GM12878 (cell line): ENCODE results near the gene EVX1. TPM values are rescaled to one million over a fixed set of nuclear protein-coding genes. Genes with fewer than 3 reads are reported as not detected.

ENCODE experiments used
- ATAC-seq: fragments of 200-7000 bp; cut with Tn5 transposase; 3 replicates; pipeline ENCODE4 v1.9.1; 2020; ENCODE audit warnings: mild to moderate bottlenecking, moderate library complexity
- BruUV-seq: library from RNA; stranded (reverse); fragments of 400-500 nt; replicated peaks from 2 replicates; lab custom pipeline; 2021; lab: Mats Ljungman, UMichigan
- CTCF ChIA-PET: fragments of 300-600 bp; sonication (Branson Sonifier 250); formaldehyde crosslinking; extraction: SDS; loops from one replicate; lab custom pipeline; 2021; ENCODE audit warnings: inconsistent platforms; lab: Yijun Ruan, JAX
- POLR2A ChIA-PET: fragments of 350-600 bp; formaldehyde crosslinking; extraction: SDS; loops from one replicate; lab custom pipeline; 2021; ENCODE audit warnings: inconsistent platforms; lab: Charles Lee
- RAD21 ChIA-PET: fragments of 300-600 bp; sonication (Branson Sonifier 250); formaldehyde crosslinking; loops from one replicate; lab custom pipeline; 2023; ENCODE audit warnings: antibody characterized with exemption; ENCODE audit not compliant: unreplicated experiment; lab: Charles Lee
- SMC1A ChIA-PET: fragments of 300-600 bp; sonication (Branson Sonifier 250); formaldehyde crosslinking; loops from one replicate; lab custom pipeline; 2023; ENCODE audit not compliant: unreplicated experiment, uncharacterized antibody; lab: Charles Lee
- DNase-seq: peaks from one replicate; pipeline ENCODE4 v3.0.0-alpha.2; 2011; ENCODE audit warnings: low read depth, low spot score
- FAIRE-seq: peaks from 3 replicates; lab custom pipeline; 2011; peaks lifted over from hg19 to GRCh38; lab: Jason Lieb, UNC
- H2AFZ ChIP-seq: 2 replicates; pipeline ENCODE4 v1.6.0; 2011; ENCODE audit warnings: low read depth, low read length, control low read depth; ENCODE audit not compliant: control insufficient read depth
- H3K27ac ChIP-seq: 2 replicates; pipeline ENCODE4 v1.5.1; 2011; ENCODE audit warnings: control low read depth; ENCODE audit not compliant: control insufficient read depth, insufficient read depth
- H3K27me3 ChIP-seq, 2 experiments: replicated peaks in 1 of 2; 2 replicates each; pipeline versions ENCODE4 v1.6.0 to v1.6.1; 2011; ENCODE audit warnings: low read length in 1 of 2; ENCODE audit not compliant: control insufficient read depth in 2 of 2, insufficient read depth in 2 of 2
- H3K36me3 ChIP-seq, 2 experiments: 2 replicates each; pipeline ENCODE4 v1.5.1; 2011; ENCODE audit warnings: low read length in 1 of 2; ENCODE audit not compliant: control insufficient read depth in 2 of 2, insufficient read depth in 2 of 2
- H3K4me1 ChIP-seq: 2 replicates; pipeline ENCODE4 v1.6.1; 2011; ENCODE audit warnings: mild to moderate bottlenecking, low read length, moderate library complexity, mixed read lengths; ENCODE audit not compliant: control insufficient read depth, insufficient read depth
- H3K4me2 ChIP-seq: 2 replicates; pipeline ENCODE4 v1.6.0; 2011; ENCODE audit warnings: control low read depth; ENCODE audit not compliant: control insufficient read depth, insufficient read depth
- H3K4me3 ChIP-seq: fragments of 200-600 bp; sonication (generic); 2 replicates; pipeline ENCODE4 v1.5.1; 2016
- H3K79me2 ChIP-seq: 2 replicates; pipeline ENCODE4 v1.6.0; 2011; ENCODE audit warnings: low read length; ENCODE audit not compliant: control insufficient read depth, insufficient read depth
- H3K9ac ChIP-seq: 2 replicates; pipeline ENCODE4 v1.8.0; 2011; ENCODE audit warnings: low read length, control low read depth, mixed read lengths; ENCODE audit not compliant: control insufficient read depth, insufficient read depth
- H3K9me3 ChIP-seq: replicated peaks from 3 replicates; pipeline ENCODE4 v1.5.1; 2011; ENCODE audit warnings: mild to moderate bottlenecking, low read length; ENCODE audit not compliant: control insufficient read depth, insufficient read depth
- H4K20me1 ChIP-seq: 2 replicates; pipeline ENCODE4 v1.6.0; 2011; ENCODE audit not compliant: control insufficient read depth, insufficient read depth
- ASH2L ChIP-seq: fragments of 300-600, 200-600 bp; sonication (generic); IDR thresholded peaks from 2 replicates; pipeline ENCODE4 v1.6.1; 2017; ENCODE audit warnings: low read depth, mild to moderate bottlenecking, borderline replicate concordance
- CBFB ChIP-seq: IDR thresholded peaks from 2 replicates; pipeline ENCODE4 v1.6.1; 2016; ENCODE audit warnings: antibody characterized with exemption, low read depth
- CUX1 ChIP-seq: IDR thresholded peaks from 2 replicates; pipeline ENCODE4 v1.6.1; 2012; ENCODE audit warnings: improper control_type of control experiment, low read depth, low read length; ENCODE audit not compliant: insufficient replicate concordance
- IRF5 ChIP-seq: fragments of 450-650 bp; IDR thresholded peaks from 2 replicates; pipeline ENCODE4 v1.6.1; 2017; ENCODE audit warnings: borderline replicate concordance
- JUND ChIP-seq: IDR thresholded peaks from 2 replicates; pipeline ENCODE4 v1.6.1; 2012; ENCODE audit warnings: low read depth, mild to moderate bottlenecking, low read length, improper control_type of control experiment, moderate library complexity
- KDM1A ChIP-seq: fragments of 200-600 bp; sonication (generic); IDR thresholded peaks from 2 replicates; pipeline ENCODE4 v1.6.1; 2016; ENCODE audit warnings: borderline replicate concordance
- KLF5 ChIP-seq: fragments of 450-650 bp; IDR thresholded peaks from 2 replicates; pipeline ENCODE4 v1.6.1; 2014; ENCODE audit warnings: mild to moderate bottlenecking; ENCODE audit not compliant: partially characterized antibody
- MTA2 ChIP-seq: fragments of 450-650 bp; IDR thresholded peaks from 2 replicates; pipeline ENCODE4 v1.6.1; 2016; ENCODE audit warnings: low read depth, mild to moderate bottlenecking, moderate library complexity
- MTA3 ChIP-seq: IDR thresholded peaks from 2 replicates; pipeline ENCODE4 v1.6.1; 2012; ENCODE audit warnings: low read length, inconsistent platforms, borderline replicate concordance
- MYB ChIP-seq: fragments of 150-350 bp; IDR thresholded peaks from 2 replicates; pipeline ENCODE4 v1.6.1; 2014; ENCODE audit warnings: mild to moderate bottlenecking, low read depth, low read length, borderline replicate concordance
- NR2C1 ChIP-seq: fragments of 450-650 bp; IDR thresholded peaks from 2 replicates; pipeline ENCODE4 v1.6.1; 2017; ENCODE audit warnings: antibody characterized with exemption, mild to moderate bottlenecking, moderate library complexity
- NRF1 ChIP-seq: conservative IDR thresholded peaks from 2 replicates; pipeline ENCODE4 v1.6.1; 2011; ENCODE audit warnings: mild to moderate bottlenecking, low read depth, low read length, improper control_type of control experiment
- PRDM15 ChIP-seq: fragments of 450-650 bp; formaldehyde crosslinking; IDR thresholded peaks from 2 replicates; pipeline ENCODE4 v1.4.0; 2020; ENCODE audit warnings: mild to moderate bottlenecking, moderate library complexity
- SMAD5 ChIP-seq: IDR thresholded peaks from 2 replicates; pipeline ENCODE4 v1.6.1; 2016; ENCODE audit warnings: antibody characterized with exemption, low read depth
- STAT1 ChIP-seq: fragments of 450-650 bp; conservative IDR thresholded peaks from 2 replicates; pipeline ENCODE4 v1.6.1; 2014; ENCODE audit warnings: antibody characterized with exemption, mild to moderate bottlenecking
- ZNF622 ChIP-seq: fragments of 450-650 bp; IDR thresholded peaks from 2 replicates; pipeline ENCODE4 v1.6.1; 2017; ENCODE audit warnings: mild to moderate bottlenecking, inconsistent platforms
- WGBS: methylation state at CpG from one replicate; pipeline ENCODE4 v1.1.6; 2016; ENCODE audit warnings: low lambda C conversion rate; ENCODE audit not compliant: insufficient replicate concordance, insufficient coverage; ENCODE audit errors: missing lambda C conversion rate; 5-methylcytosine and 5-hydroxymethylcytosine counted together
- in situ Hi-C: fragments of 300-500 bp; cut with MboI; formaldehyde crosslinking; loops from 9 replicates; pipeline ENCODE4 v1.14.3; 2018; ENCODE audit warnings: mixed read lengths
- intact Hi-C: fragments of 100-400 bp; cut with micrococcal nuclease; formaldehyde crosslinking; loops from one replicate; pipeline ENCODE4 v1.14.2; 2022; ENCODE audit not compliant: unreplicated experiment
- polyA plus RNA-seq, 11 experiments: library from polyadenylated mRNA; depleted of rRNA in 4 of 11; unstranded in 6 of 11; stranded (reverse) in 5 of 11; fragments of >200 nt; fragmentation: Nextera tagmentation in 4 of 11; fragmentation: Illumina TruSeq in 1 of 11; extraction: Ambion mirVana in 4 of 11; extraction: Trizol in 1 of 11; gene quantifications; 1 replicate in 1 of 11; 2 replicates in 10 of 11; pipeline versions ENCODE4 v1.2.1 to v1.2.3, GENCODE V29; 2011 to 2016; ENCODE audit warnings: inconsistent platforms in 2 of 11, missing spikeins in 2 of 11, low read depth in 1 of 11
- total RNA-seq, 4 experiments: library from RNA; depleted of rRNA in 3 of 4; stranded (reverse); fragments of >200 nt in 3 of 4; fragmentation: Illumina TruSeq in 1 of 4; extraction: Trizol in 1 of 4; gene quantifications; 2 replicates each; pipeline versions ENCODE4 v1.2.1 to v1.2.3, GENCODE V29; 2013 to 2021

Gene EVX1
- total and polyA plus RNA-seq, 10 of the 15 experiments (the other 5 are each of a cell fraction or from before 2014, with no cell fraction given): not detected

GRCh38 chr7:27238979-27239386, 3.6 kb upstream of the EVX1 start:
- SMC1A ChIA-PET: no interaction called here
- ATAC-seq (no peak), FAIRE-seq (no peak), DNase-seq (no peak)
- Histone ChIP-seq H3K36me3 (no peaks in the 10 kb centered on the region), H2AFZ (no peak overlapping the region), H3K9ac (no peak overlapping the region), H3K4me3 (no peak overlapping the region), H3K27me3 (peaks cover 14 to 19% of the 10 kb centered on the region in 2 experiments), H4K20me1 (no peaks in the 10 kb centered on the region), H3K9me3 (no peaks in the 10 kb centered on the region; the same call in 2 of the 3 replicates), H3K4me1 (no peaks in the 10 kb centered on the region)
- WGBS: 35% methylated on average over 15 of the region's 15 CpGs
- in situ Hi-C loops (no loop called here), intact Hi-C loops (no loop called here)
- TF ChIP-seq KLF5 (no peak), ASH2L (no peak), NRF1 (no peak), ZNF622 (no peak), MTA3 (no peak), CBFB (no peak), NR2C1 (no peak), SMAD5 (no peak), JUND (no peak), MTA2 (no peak), MYB (no peak), STAT1 (no peak), KDM1A (no peak), IRF5 (no peak), CUX1 (no peak), PRDM15 (CRISPR knock-in tag) (no peak)
- TF ChIP-seq, all 136 proteins: peak for 0
- no peaks in the 10 kb centered on the region for H3K79me2 ChIP-seq
- ChIA-PET RAD21 (no interaction called here), POLR2A (no interaction called here), CTCF (no interaction called here)
- H3K4me2 ChIP-seq: no peak overlapping the region
- no peak overlapping the region for H3K27ac ChIP-seq
- BruUV-seq: no TSS peak
